Activated CD4-positive, alpha-beta T cell treated with anti-CD3 and anti-CD28 coated beads for 36 hours (primary cell): Measurements from ENCODE around the gene AQP5. TPM values are rescaled to one million over a fixed set of nuclear protein-coding genes. Genes with fewer than 3 reads are reported as not detected.

Experiments
- ATAC-seq: fragments of 200-7000 bp; cut with Tn5 transposase; one replicate; pipeline ENCODE4 v1.10.0; 2021; ENCODE audit warnings: mild to moderate bottlenecking, moderate library complexity
- CTCF ChIA-PET: fragments of 350-600 bp; sonication (Branson Sonifier 250); formaldehyde crosslinking; loops from one replicate; lab custom pipeline; 2021; ENCODE audit warnings: antibody characterized with exemption; lab: Charles Lee
- POLR2A ChIA-PET: fragments of 350-600 bp; sonication (Branson Sonifier 250); formaldehyde crosslinking; loops from one replicate; lab custom pipeline; 2021; ENCODE audit warnings: antibody characterized with exemption, inconsistent platforms; lab: Charles Lee
- DNase-seq: peaks from one replicate; pipeline ENCODE4 v3.0.0-alpha.2; 2020
- H3K27ac Mint-ChIP-seq: one replicate; pipeline ENCODE4 v1.8.0; 2021; ENCODE audit warnings: mixed read lengths
- H3K27me3 Mint-ChIP-seq: one replicate; pipeline ENCODE4 v1.8.0; 2021; ENCODE audit warnings: mixed read lengths
- H3K36me3 Mint-ChIP-seq: one replicate; pipeline ENCODE4 v1.8.0; 2021; ENCODE audit warnings: low read depth, mixed read lengths
- H3K4me1 Mint-ChIP-seq: one replicate; pipeline ENCODE4 v1.8.0; 2021; ENCODE audit warnings: mixed read lengths
- H3K4me3 Mint-ChIP-seq: one replicate; pipeline ENCODE4 v1.8.0; 2021; ENCODE audit warnings: mild to moderate bottlenecking, moderate library complexity, mixed read lengths
- H3K9me3 Mint-ChIP-seq: one replicate; pipeline ENCODE4 v1.8.0; 2021; ENCODE audit warnings: low read depth, mixed read lengths
- intact Hi-C, 2 experiments: fragments of 100-400 bp; cut with DNase I in 1 of 2; cut with micrococcal nuclease in 1 of 2; formaldehyde crosslinking; loops; one replicate each; pipeline versions ENCODE4 v1.14.2 to v1.15.1; 2022 to 2024; cut with DNase I, micrococcal nuclease
- total RNA-seq, 2 experiments: library from RNA; stranded (reverse); gene quantifications; one replicate each; pipeline ENCODE4 v1.2.3, GENCODE V29; 2021

AQP5 gene
- total RNA-seq, 2 experiments from 2014 or later = not detected

GRCh38 chr12:49944718-49945117 lies 17.0 kb upstream of the AQP5 start:
- no peaks in the 10 kb centered on the region for H3K9me3 Mint-ChIP-seq
- H3K4me1 Mint-ChIP-seq = peaks cover 19% of the 10 kb centered on the region
- ChIA-PET POLR2A (no interaction called here), CTCF (interaction anchor here (0.7 to 4.1 kb wide), 16 partner anchors 9 to 446 kb away, joined by 3 to 74 read pairs (median 6); no protein-coding TSS in a partner anchor)
- no peaks in the 10 kb centered on the region for H3K27me3 Mint-ChIP-seq
- H3K4me3 Mint-ChIP-seq = peak overlapping the region; percentile 74
- intact Hi-C loops = loop anchor here (1.0 to 5.0 kb wide), 4 partner anchors 23 to 167 kb away; no protein-coding TSS in a partner anchor
- DNase-seq (no peak), ATAC-seq (no peak)
- peak overlapping the region; percentile 59 for H3K27ac Mint-ChIP-seq
- H3K36me3 Mint-ChIP-seq = no peaks in the 10 kb centered on the region

- no peaks in the 10 kb centered on the region for H3K9me3 Mint-ChIP-seq
- ChIA-PET POLR2A (interaction anchor here (0.6 to 1.4 kb wide), 5 partner anchors 67 to 387 kb away, joined by 3 read pairs; partner anchors contain the start of gene BCDIN3D), CTCF (interaction anchor here (0.5 to 4.1 kb wide), 60 partner anchors 8 to 1887 kb away, joined by 3 to 74 read pairs (median 4); partner anchors contain the start of genes COX14, RACGAP1 and TMBIM6)
- peak overlapping the region; percentile 74 for H3K4me3 Mint-ChIP-seq
- H3K27ac Mint-ChIP-seq = peak overlapping the region; percentile 95
- H3K4me1 Mint-ChIP-seq = peaks cover 19% of the 10 kb centered on the region
- intact Hi-C loops = loop anchor here (1.0 to 5.0 kb wide), 4 partner anchors 22 to 168 kb away; no protein-coding TSS in a partner anchor
- ATAC-seq = peak; percentile 100
- H3K27me3 Mint-ChIP-seq = no peaks in the 10 kb centered on the region
- H3K36me3 Mint-ChIP-seq = no peaks in the 10 kb centered on the region
- peak; percentile 94 for DNase-seq
These were observed 16.1 kb upstream of the AQP5 start for GRCh38 chr12:49945394-49946080.

GRCh38 chr12:49946086-49946485 lies 15.6 kb upstream of the AQP5 start:
- ATAC-seq (no peak), DNase-seq (no peak)
- intact Hi-C loops = loop anchor here (5.0 kb wide), 2 partner anchors 79 to 169 kb away; no protein-coding TSS in a partner anchor
- ChIA-PET CTCF (interaction anchor here (0.5 to 4.1 kb wide), 52 partner anchors 8 to 1887 kb away, joined by 3 to 74 read pairs (median 5); partner anchors contain the start of genes COX14, RACGAP1 and TMBIM6), POLR2A (interaction anchor here (0.6 to 1.4 kb wide), 3 partner anchors 66 to 254 kb away, joined by 3 read pairs; no protein-coding TSS in a partner anchor)
- H3K4me1 Mint-ChIP-seq = peaks cover 19% of the 10 kb centered on the region
- no peaks in the 10 kb centered on the region for H3K9me3 Mint-ChIP-seq
- no peaks in the 10 kb centered on the region for H3K27me3 Mint-ChIP-seq
- H3K27ac Mint-ChIP-seq = peak overlapping the region; percentile 95
- no peaks in the 10 kb centered on the region for H3K36me3 Mint-ChIP-seq
- H3K4me3 Mint-ChIP-seq = no peak overlapping the region

GRCh38 chr12:49946497-49946896 lies 15.2 kb upstream of the AQP5 start:
- Mint-ChIP-seq H3K27me3 (no peaks in the 10 kb centered on the region), H3K4me1 (peaks cover 19% of the 10 kb centered on the region), H3K9me3 (no peaks in the 10 kb centered on the region), H3K27ac (no peak overlapping the region), H3K4me3 (no peak overlapping the region), H3K36me3 (no peaks in the 10 kb centered on the region)
- DNase-seq (no peak), ATAC-seq (no peak)
- CTCF ChIA-PET = interaction anchor here (0.6 to 4.1 kb wide), 34 partner anchors 8 to 557 kb away, joined by 3 to 74 read pairs (median 5); partner anchors contain the start of genes COX14 and RACGAP1
- POLR2A ChIA-PET = interaction anchor here (1.4 kb wide), 1 partner anchor 79 kb away, joined by 3 read pairs; no protein-coding TSS in a partner anchor
- intact Hi-C loops = loop anchor here (5.0 kb wide), 2 partner anchors 79 to 169 kb away; no protein-coding TSS in a partner anchor

GRCh38 chr12:49947593-49948226 lies 14.0 kb upstream of the AQP5 start:
- Mint-ChIP-seq H3K27me3 (no peaks in the 10 kb centered on the region), H3K4me1 (peaks cover 19% of the 10 kb centered on the region), H3K27ac (no peak overlapping the region), H3K9me3 (no peaks in the 10 kb centered on the region), H3K4me3 (no peak overlapping the region), H3K36me3 (no peaks in the 10 kb centered on the region)
- CTCF ChIA-PET = interaction anchor here (0.6 to 4.1 kb wide), 5 partner anchors 19 to 274 kb away, joined by 3 to 74 read pairs (median 3); no protein-coding TSS in a partner anchor
- no peak for ATAC-seq
- POLR2A ChIA-PET = interaction anchor here (0.7 kb wide), 1 partner anchor 34 kb away, joined by 3 read pairs; no protein-coding TSS in a partner anchor
- DNase-seq = no peak
- intact Hi-C loops = loop anchor here (5.0 kb wide), 2 partner anchors 80 to 170 kb away; no protein-coding TSS in a partner anchor

GRCh38 chr12:49948866-49949845 lies 12.5 kb upstream of the AQP5 start:
- POLR2A ChIA-PET = no interaction called here
- intact Hi-C loops = loop anchor here (5.0 kb wide), 2 partner anchors 82 to 172 kb away; no protein-coding TSS in a partner anchor
- Mint-ChIP-seq H3K9me3 (no peaks in the 10 kb centered on the region), H3K27ac (no peak overlapping the region), H3K27me3 (peaks cover 3% of the 10 kb centered on the region), H3K36me3 (no peaks in the 10 kb centered on the region), H3K4me1 (peaks cover 19% of the 10 kb centered on the region), H3K4me3 (no peak overlapping the region)
- ATAC-seq (no peak), DNase-seq (no peak)
- CTCF ChIA-PET = interaction anchor here (0.6 to 2.5 kb wide), 5 partner anchors 18 to 1677 kb away, joined by 3 to 13 read pairs (median 3); no protein-coding TSS in a partner anchor

GRCh38 chr12:49949866-49950265 lies 11.8 kb upstream of the AQP5 start:
- Mint-ChIP-seq H3K4me3 (no peak overlapping the region), H3K27ac (no peak overlapping the region), H3K9me3 (no peaks in the 10 kb centered on the region), H3K4me1 (peaks cover 15% of the 10 kb centered on the region), H3K36me3 (no peaks in the 10 kb centered on the region), H3K27me3 (peaks cover 10% of the 10 kb centered on the region)
- ATAC-seq = no peak
- no peak for DNase-seq
- POLR2A ChIA-PET = no interaction called here
- intact Hi-C loops = loop anchor here (5.0 kb wide), 2 partner anchors 83 to 173 kb away; no protein-coding TSS in a partner anchor
- CTCF ChIA-PET = interaction anchor here (0.6 to 2.5 kb wide), 3 partner anchors 17 to 105 kb away, joined by 3 to 13 read pairs (median 3); no protein-coding TSS in a partner anchor

- ChIA-PET CTCF (interaction anchor here (1.3 to 2.5 kb wide), 2 partner anchors 16 to 105 kb away, joined by 3 to 13 read pairs; no protein-coding TSS in a partner anchor), POLR2A (no interaction called here)
- Mint-ChIP-seq H3K4me1 (peaks cover 8% of the 10 kb centered on the region), H3K4me3 (no peak within 1 kb of the TSS), H3K27ac (no peak within 1 kb of the TSS), H3K36me3 (no peaks in the 10 kb centered on the region), H3K9me3 (no peaks in the 10 kb centered on the region), H3K27me3 (peaks cover 12% of the 10 kb centered on the region)
- ATAC-seq (no peak), DNase-seq (no peak)
- intact Hi-C loops = no loop called here
These were observed 11.1 kb upstream of the AQP5 start, which contains the start of gene AQP2 for GRCh38 chr12:49950273-49951251. AQP2 (plus strand) TSS chr12:49950737; CDS start chr12:49950831, 94 bp downstream.

- H3K4me3 Mint-ChIP-seq = no peak overlapping the region
- peaks cover 15% of the 10 kb centered on the region for H3K27me3 Mint-ChIP-seq
- no peak overlapping the region for H3K27ac Mint-ChIP-seq
- no peaks in the 10 kb centered on the region for H3K36me3 Mint-ChIP-seq
- ATAC-seq (no peak), DNase-seq (no peak)
- intact Hi-C loops = no loop called here
- H3K4me1 Mint-ChIP-seq = no peaks in the 10 kb centered on the region
- POLR2A ChIA-PET = no interaction called here
- CTCF ChIA-PET = no interaction called here
- no peaks in the 10 kb centered on the region for H3K9me3 Mint-ChIP-seq
These were observed 10.0 kb upstream of the AQP5 start for GRCh38 chr12:49951411-49952240.
